ENCODE data around the gene MRPS34.
"Not testable (repeated sequence)": the region's sequence is repeated elsewhere in the genome, so short reads cannot be mapped to it uniquely, and the experiment has no call there.

MRPS34 gene

GRCh38 chr16:1772908-1773702 is at the start of gene MRPS34:
TSS of gene MRPS34 (minus strand) at chr16:1773134. CDS start at chr16:1773119, 15 bp downstream.
- in situ Hi-C loops (cut with MboI; ENCODE audit: low sequenced_read_pairs): no loop called here

DNA sequence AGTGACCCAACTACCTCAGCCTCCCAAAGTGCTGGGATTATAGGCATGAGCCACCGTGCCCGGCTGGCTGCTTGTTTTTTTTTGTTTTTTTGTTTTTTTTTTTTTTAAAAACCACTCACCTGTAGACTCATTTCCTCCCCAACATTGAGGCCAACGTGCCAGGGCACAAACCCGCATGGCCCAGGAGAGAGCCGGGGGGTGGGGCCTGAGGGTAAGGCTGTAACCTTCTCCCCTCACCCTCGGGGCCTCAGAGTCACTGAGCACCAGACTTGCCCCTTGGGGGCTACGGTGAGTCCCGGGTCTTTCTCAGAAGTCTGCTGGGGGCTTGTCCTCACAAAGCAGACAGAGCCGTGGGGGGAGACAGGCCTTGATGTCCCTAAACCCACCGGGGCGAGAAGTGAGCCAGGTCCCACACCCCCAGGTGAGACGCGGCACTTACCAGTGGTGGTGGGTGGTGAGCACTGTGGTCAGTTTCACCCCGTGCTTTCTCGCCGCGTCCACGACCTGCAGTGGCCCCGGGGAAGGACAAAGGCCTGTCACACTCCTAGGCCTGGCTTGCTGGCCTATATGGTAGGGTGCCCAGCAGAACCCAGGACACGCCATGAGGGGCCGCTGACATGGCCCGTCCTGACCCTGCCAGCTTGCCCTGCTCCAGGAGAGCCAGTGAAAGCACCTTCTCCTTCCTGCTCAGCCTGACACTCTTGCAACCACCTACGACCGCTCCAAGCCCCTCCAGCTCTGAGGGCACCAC is 49.1 kb upstream of the MRPS34 start:
- in situ Hi-C loops (cut with MboI; ENCODE audit: low sequenced_read_pairs): no loop called here

- in situ Hi-C loops (cut with MboI; ENCODE audit: low sequenced_read_pairs): no loop called here
These were observed 48.0 kb upstream of the MRPS34 start for GRCh38 chr16:1820946-1821290.

GRCh38 chr16:1820096-1820945 is 47.4 kb upstream of the MRPS34 start:
- in situ Hi-C loops (cut with MboI; ENCODE audit: low sequenced_read_pairs): no loop called here

DNA sequence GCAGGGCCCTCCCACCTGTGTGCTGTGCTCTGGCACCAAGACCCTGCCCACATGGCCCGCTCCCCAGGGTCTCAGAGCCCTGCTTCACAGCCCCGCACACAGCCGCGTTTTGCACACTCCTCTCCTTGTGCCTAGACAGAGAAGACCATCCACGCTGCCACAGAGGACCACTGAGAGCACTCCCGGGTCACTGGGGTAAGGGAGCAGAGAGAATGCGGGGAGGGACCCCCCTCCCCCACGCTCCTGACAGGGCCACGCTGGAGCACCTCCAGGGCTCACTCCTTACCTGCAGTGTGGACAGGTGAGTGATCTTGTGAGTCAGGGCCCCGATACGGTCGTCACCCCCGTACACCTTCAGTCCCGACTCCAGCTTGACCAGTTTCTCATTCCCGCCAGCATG is 46.7 kb upstream of the MRPS34 start:
- in situ Hi-C loops (cut with MboI; ENCODE audit: low sequenced_read_pairs): no loop called here

DNA sequence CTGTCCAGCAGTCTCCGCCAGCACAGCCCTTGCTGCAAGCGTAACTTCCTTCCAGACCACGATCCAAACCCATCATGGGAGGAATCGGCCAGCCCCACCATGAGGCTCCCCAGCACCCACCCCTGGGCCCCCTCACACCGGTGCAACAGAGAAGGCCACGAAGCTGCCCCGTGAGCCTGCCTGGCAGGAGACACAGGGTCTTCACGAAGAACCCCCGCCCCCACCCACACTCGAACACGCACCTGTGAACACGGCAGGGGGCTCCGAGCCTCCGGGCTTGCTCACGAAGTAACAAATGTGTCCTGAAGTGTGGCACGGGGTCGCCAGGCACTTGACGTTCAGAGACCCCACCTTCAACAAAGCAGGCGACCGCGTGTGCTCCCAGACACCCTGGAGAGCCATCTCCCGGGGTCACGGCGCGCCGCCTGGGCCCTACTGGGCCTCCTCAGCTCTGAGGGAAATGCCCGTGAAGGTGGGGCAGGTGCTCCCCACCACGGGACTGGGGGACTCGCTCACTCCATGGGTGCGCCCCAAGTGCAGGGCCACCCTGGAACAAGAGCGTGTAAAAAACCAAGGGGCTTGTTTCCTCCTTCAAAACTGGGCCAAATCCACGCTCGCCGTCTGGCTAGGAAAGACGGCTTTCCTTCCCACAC is 46.1 kb upstream of the MRPS34 start:
- in situ Hi-C loops (cut with MboI; ENCODE audit: low sequenced_read_pairs): no loop called here

DNA sequence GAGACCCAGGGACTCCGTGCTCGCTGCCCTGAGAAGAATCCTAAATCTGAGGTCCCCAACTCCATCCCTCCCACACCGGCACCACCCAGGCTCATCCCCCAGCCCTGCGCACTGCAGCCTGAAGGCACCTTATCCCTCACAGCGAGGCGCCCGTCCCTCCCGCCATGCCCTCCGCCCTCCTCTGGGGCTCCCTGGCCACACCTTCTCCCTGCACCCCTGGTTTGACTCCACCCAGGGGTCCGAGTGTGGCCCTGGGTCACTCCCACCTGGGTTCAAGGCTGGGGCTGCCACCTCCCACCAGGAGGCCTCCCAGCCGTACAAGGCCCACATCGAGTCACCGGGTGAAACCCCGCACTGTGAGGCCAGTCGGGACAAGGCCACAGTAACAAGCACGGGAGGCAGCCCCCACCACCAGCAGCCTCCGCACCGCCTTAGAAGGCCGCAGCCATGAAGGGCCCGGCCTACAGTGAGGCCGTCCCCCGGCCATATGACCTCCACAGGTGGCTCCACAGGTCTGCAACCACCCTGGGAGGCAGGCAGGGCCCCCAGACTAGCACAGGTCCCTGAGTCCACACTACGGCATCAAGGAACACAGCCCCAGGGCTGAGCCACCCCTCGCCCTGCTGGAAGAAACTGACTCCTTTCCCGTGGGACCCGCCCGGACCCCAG is 45.4 kb upstream of the MRPS34 start:
- in situ Hi-C loops (cut with MboI; ENCODE audit: low sequenced_read_pairs): no loop called here

DNA sequence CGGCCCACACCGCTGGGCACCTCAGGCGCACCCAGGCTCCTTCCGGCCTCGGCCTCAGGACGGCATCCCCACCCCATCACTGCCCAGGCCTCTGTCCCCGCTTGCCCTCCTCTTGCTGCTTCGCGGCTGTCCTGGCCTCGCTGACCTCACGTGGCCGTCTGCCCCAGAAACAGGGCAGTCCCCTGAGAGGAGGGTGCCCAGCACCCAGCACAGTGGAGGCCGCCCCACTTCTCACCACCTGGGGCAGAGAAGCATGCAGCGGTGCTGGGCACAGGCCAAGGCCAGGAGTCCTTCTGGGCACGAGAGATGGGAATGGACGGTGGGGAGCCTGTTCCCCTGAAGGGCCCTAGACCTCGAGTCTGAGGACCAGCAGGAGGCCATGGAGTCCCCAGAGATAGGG is 44.8 kb upstream of the MRPS34 start:
- in situ Hi-C loops (cut with MboI; ENCODE audit: low sequenced_read_pairs): no loop called here

DNA sequence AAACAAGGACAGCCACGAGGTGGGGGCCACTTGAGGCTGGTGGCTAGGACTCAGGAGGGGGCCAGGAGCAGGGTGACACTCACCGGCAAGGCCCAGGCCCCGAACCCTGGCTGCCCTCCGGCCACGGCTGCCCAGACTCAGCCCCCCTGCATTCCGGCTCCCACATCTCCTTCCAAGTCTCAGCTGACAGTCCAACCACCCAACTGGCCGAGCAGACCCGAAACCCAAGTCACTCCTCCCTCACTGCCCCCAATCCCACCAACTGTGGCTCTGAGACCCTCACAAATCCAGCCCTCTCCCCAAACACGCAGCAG is 44.3 kb upstream of the MRPS34 start:
- in situ Hi-C loops (cut with MboI; ENCODE audit: low sequenced_read_pairs): no loop called here

DNA sequence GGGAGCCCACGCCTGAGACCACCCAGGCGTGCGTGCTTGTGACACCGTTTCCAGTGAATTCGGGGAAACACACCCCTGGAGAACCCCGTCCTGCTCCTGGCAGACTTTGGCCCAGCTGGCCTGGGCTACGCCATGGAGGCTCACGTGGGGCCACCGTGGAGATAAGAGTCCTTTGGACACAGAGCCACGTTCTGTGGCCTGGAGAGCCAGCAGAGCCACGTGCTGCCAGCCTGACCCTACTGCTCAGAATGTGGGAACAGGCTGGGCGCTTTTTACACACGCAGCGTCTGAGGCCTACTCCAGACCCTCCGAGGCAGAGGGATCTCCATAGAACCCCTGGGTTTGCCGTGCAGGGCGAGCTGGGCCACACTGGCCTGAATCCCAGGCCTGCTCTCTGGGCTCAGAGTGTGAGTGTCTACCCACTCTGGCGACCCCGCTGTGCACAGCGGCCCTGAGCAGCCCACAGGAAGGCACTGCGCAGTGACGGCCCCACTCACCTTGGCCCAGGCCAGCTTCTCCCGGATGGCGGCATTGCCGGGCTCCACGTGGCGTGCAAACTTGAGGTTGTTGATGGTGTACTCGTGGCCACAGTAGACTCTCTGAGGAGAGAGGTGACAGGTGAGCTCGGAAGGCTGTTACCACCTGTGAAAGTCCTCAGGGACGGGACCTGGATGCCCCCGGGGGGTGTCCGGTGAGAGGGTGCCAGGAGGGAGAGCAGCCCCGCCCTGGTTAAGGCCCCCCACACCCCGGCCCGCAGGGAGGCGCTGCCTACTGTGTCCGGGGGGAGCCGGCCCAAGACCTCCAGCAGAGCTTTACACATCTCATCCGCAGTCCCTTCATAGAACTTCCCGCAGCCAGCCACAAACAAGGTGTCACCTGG is 43.7 kb upstream of the MRPS34 start:
- in situ Hi-C loops (cut with MboI; ENCODE audit: low sequenced_read_pairs): no loop called here

- in situ Hi-C loops (cut with MboI; ENCODE audit: low sequenced_read_pairs): no loop called here
These were observed 42.5 kb upstream of the MRPS34 start for GRCh38 chr16:1815461-1815860.

GRCh38 chr16:1812732-1813163 is 39.8 kb upstream of the MRPS34 start:
- in situ Hi-C loops (cut with MboI; ENCODE audit: low sequenced_read_pairs): no loop called here

DNA sequence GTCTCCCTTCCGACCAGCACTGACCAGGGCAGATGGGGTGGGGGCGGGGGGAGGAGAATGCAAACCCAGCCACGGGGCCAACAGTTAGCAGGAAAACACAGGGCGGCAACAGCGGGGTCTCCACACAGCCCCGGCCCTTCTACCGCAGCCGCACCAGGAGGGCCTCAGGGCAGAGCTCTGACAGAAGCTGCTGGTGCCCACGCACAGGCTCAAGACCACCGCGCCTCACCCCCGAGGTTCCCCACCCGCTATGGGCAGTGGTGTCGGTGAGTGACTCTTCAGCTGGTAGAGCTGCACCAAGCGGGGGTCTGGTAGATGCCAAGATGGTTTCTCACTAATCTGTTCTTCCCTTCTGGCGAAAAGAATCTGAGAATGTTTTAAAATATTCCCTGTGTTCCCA is 37.6 kb upstream of the MRPS34 start:
- in situ Hi-C loops (cut with MboI; ENCODE audit: low sequenced_read_pairs): no loop called here

DNA sequence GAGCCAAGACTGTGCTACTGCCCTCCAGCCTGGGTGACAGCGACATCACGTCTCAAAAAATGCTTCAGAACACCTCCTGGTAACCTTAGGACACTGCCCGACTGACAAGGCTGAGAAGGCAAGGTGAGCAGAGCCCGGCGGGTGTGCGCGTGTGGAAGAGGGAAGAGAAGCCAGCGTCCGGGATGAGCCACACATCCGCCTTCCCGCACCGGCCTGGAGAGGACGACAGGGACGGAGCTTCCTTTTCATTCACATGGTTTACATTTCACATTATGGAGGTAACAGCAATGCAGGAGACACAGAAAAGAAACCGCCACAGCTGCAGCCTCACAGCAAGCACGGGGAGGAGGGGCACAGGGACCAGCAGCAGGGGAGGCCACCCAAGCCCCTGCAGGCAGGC is 37.2 kb upstream of the MRPS34 start:
- in situ Hi-C loops (cut with MboI; ENCODE audit: low sequenced_read_pairs): no loop called here

GRCh38 chr16:1809281-1809801 is 36.4 kb upstream of the MRPS34 start:
- in situ Hi-C loops (cut with MboI; ENCODE audit: low sequenced_read_pairs): no loop called here

- in situ Hi-C loops (cut with MboI; ENCODE audit: low sequenced_read_pairs): no loop called here
These were observed 35.8 kb upstream of the MRPS34 start for GRCh38 chr16:1808691-1809090.

GRCh38 chr16:1807626-1808025 is 34.7 kb upstream of the MRPS34 start:
- in situ Hi-C loops (cut with MboI; ENCODE audit: low sequenced_read_pairs): no loop called here

- in situ Hi-C loops (cut with MboI; ENCODE audit: low sequenced_read_pairs): no loop called here
These were observed 27.8 kb upstream of the MRPS34 start for GRCh38 chr16:1800701-1801100.

DNA sequence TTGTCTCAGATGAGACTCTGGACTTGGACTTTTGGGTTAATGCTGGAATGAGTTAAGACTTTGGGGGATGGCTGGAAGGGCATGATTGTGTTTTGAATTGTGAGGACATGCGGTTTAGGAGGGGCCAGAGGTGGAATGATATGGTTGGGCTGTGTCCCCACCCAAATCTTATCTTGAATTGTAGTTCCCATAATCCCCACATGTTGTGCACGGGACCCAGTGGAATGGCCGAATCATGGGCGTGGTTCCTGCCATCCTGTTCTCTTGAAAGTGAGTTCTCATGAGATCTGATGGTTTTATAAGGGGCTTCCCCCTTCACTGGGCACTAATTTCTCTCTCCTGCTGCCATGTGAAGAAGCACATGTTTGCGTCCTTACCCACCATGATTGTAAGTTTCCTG is 26.3 kb upstream of the MRPS34 start:
- in situ Hi-C loops (cut with MboI; ENCODE audit: low sequenced_read_pairs): not testable (repeated sequence)
